Measurements from ENCODE around the gene CTNNAL1. TPM values are rescaled to one million over a fixed set of nuclear protein-coding genes. Genes with fewer than 3 reads are reported as not detected.
A peak's percentile ranks its signal among the peaks of the same experiment; 100 is the strongest.

CTNNAL1 gene
- total RNA-seq, 6 experiments from 2014 or later, result 12.0 to 26.4 (median 20.3) TPM

DNA sequence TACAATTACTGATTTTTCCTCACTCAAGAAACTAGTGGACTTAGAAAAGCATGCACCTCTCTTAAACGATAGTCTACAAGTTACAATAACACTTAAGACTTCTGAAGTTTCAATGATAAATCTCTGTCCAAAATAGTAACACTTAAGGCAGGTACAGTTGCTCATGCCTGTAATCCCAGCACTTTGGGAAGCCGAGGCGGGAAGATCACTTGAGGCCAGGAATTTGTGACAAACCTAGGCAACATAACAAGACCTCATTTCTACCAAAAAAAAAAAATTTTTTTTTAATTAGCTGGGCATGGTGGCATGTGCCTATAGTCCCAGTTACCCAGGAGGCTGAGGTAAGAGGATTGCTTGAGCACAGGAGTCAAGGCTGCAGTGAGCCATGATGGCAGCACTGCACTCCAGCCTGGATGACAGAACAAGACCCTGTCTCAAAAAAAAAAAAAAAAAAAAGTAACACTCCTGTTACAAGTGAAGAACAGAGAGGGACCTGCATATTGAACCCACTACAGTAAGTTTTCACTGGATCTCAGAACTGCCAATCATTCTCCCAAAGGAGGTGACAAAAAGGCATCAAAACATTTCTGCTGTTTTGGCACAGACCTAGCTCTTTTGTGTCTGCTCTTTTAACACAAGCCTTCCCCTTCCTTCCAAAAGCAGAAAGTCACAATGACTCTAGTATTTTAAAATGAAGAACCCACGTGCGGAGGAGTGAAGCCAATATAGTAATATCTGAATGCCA is 75.6 kb downstream of the CTNNAL1 start:
- Histone ChIP-seq H3K9me3 (no peaks in the 10 kb centered on the region), H3K4me1 (peaks cover 0 to 14% (median 3%) of the 10 kb centered on the region in 4 donors), H3K27me3 (no peaks in the 10 kb centered on the region), H3K4me3 (no peak overlapping the region), H3K36me3 (peaks cover 0 to 23% (median 0%) of the 10 kb centered on the region in 4 donors), H3K27ac (no peak overlapping the region)
- intact Hi-C loops (cut with DNase I), result no loop called here
- 86% methylated on average over 4 of the region's 5 CpGs for WGBS (ENCODE audit: insufficient coverage, low coverage, low lambda C conversion rate, missing lambda C conversion rate)
- no peak for TF ChIP-seq POLR2A (IDR thresholded peaks at IDR 0.05)
- TF ChIP-seq, protein P1, sequence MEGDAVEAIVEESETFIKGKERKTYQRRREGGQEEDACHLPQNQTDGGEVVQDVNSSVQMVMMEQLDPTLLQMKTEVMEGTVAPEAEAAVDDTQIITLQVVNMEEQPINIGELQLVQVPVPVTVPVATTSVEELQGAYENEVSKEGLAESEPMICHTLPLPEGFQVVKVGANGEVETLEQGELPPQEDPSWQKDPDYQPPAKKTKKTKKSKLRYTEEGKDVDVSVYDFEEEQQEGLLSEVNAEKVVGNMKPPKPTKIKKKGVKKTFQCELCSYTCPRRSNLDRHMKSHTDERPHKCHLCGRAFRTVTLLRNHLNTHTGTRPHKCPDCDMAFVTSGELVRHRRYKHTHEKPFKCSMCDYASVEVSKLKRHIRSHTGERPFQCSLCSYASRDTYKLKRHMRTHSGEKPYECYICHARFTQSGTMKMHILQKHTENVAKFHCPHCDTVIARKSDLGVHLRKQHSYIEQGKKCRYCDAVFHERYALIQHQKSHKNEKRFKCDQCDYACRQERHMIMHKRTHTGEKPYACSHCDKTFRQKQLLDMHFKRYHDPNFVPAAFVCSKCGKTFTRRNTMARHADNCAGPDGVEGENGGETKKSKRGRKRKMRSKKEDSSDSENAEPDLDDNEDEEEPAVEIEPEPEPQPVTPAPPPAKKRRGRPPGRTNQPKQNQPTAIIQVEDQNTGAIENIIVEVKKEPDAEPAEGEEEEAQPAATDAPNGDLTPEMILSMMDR (IDR thresholded peaks at IDR 0.05), result no peak
- no peak for ATAC-seq
- DNase-seq, result no peak

DNA sequence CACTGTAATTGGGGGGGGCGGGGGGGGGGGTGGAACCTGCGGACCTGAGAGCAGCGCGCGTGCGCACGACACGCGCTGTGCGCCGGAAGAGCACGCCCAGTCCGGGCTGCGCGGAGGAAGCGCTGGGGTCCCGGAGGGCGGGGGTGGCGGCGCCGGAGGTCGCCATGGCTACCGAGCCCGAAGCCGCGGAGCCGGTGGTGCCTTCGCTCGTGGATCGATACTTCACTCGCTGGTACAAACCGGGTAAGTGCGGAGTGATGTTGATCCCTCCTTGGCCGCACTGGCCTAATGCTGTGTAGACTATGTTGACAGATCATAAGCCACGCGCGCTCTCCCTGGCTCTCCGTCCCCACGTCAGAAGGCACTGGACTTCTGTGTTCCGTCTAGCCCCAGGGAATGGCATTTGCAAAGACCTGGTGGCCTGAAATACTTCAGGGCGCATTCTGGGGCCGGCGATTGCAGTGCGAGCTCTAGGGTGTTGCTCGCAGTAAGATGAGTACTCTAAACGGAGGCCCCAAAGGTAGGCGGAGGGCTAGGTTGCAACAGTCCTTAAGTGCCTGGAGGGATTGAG is 78.9 kb downstream of the CTNNAL1 start, which contains the start of gene ABITRAM:
Gene ABITRAM (plus strand): TSS at position 78 of the 571 bp plus-strand sequence. CDS start 87 bp downstream, at position 165.
- TF ChIP-seq POLR2A (IDR thresholded peaks at IDR 0.05), result no peak
- TF ChIP-seq, protein P1 (IDR thresholded peaks at IDR 0.05), result no peak
- WGBS (ENCODE audit: insufficient coverage, low coverage, low lambda C conversion rate, missing lambda C conversion rate), result under 1% methylated on average over 13 of the region's 47 CpGs
- Histone ChIP-seq H3K36me3 (peaks cover 0 to 13% (median 0%) of the 10 kb centered on the region in 4 donors), H3K9me3 (no peaks in the 10 kb centered on the region), H3K27ac (peak within 1 kb of the TSS; percentile 82 to 91 (median 82)), H3K4me1 (peaks cover 0 to 18% (median 5%) of the 10 kb centered on the region in 4 donors), H3K27me3 (no peaks in the 10 kb centered on the region), H3K4me3 (peak within 1 kb of the TSS; percentile 84 to 95 (median 94))
- ATAC-seq (peak; percentile 89 to 94 (median 92)), DNase-seq (peak; percentile 83 to 89 (median 87))
- intact Hi-C loops (cut with DNase I), result no loop called here

DNA sequence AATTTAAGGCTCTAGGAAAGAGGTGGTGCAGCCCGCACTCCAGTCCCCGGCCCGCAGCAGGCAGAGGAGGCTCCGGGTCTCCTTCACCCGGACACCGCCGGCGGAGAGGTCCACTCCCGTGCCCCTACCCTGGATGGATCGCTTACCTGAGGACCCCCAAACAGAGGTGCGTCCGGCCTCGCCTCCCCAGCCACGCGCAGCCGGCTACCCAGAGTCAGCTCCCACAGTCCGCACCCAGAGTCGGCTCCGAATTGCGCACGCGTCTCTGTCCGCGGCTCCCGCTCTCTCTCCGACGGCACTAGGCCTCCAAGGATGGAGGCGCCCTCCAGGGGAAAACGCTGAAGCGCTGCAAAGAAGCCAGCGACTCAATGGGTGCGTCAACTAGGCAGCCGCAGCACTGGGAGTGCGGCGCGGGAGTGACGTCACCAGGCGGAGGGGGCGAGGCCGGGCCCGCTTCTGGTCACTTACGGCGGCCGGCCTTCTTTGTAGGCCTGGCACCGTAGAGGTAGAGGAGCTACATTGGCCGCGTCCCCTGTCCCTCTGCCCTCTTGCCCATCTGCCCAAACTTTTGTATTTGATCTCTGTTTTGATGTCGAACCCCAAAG is 79.5 kb downstream of the CTNNAL1 start, which contains the start of gene ELP1:
Gene ELP1 (minus strand): TSS at position 407 of the 605 bp plus-strand sequence. CDS start 2,978 bp downstream, outside the sequence.
- peaks cover 0 to 15% (median 0%) of the 10 kb centered on the region in 4 donors for H3K36me3 ChIP-seq
- H3K27me3 ChIP-seq, result no peaks in the 10 kb centered on the region
- peaks cover 0 to 18% (median 5%) of the 10 kb centered on the region in 4 donors for H3K4me1 ChIP-seq
- intact Hi-C loops (cut with DNase I), result no loop called here
- WGBS (ENCODE audit: insufficient coverage, low coverage, low lambda C conversion rate, missing lambda C conversion rate), result 0% methylated on average over 14 of the region's 48 CpGs
- peak within 1 kb of the TSS; percentile 82 to 91 (median 82) for H3K27ac ChIP-seq
- ATAC-seq (peak; percentile 90 to 92 (median 91)), DNase-seq (peak; percentile 94 to 95 (median 95))
- peak within 1 kb of the TSS; percentile 84 to 95 (median 94) for H3K4me3 ChIP-seq
- TF ChIP-seq, protein P1 (IDR thresholded peaks at IDR 0.05), result peak; percentile 12 to 41 (median 26)
- peak; percentile 67 for TF ChIP-seq POLR2A (IDR thresholded peaks at IDR 0.05)
- H3K9me3 ChIP-seq, result no peaks in the 10 kb centered on the region

DNA sequence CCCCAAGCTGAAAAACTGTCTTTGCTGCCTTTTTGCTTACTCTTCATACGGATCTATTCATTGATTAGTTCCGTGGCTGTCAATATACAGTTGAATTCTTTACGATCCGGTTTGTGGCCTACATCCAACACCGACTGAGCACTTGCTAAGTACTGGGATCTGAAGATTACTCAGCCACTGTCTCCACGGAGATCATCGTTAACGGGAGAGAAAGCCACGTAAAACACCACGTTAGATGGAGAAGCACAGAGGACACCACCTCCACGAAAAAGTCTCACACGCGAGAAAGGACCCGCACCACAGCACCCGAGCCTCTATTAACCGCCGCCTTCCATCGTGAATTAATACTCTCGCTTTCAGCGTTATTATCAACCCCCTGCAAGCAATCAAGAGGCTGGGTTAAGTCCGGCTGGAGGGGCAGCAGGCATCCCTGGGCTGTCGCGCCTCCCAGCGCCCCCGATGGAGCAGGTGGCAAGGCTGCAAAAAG is 80.0 kb downstream of the CTNNAL1 start:
- Histone ChIP-seq H3K36me3 (peaks cover 0 to 21% (median 0%) of the 10 kb centered on the region in 4 donors), H3K27ac (peak overlapping the region; percentile 82 to 91 (median 82)), H3K4me1 (peaks cover 0 to 18% (median 5%) of the 10 kb centered on the region in 4 donors), H3K4me3 (peak overlapping the region; percentile 84 to 95 (median 94)), H3K27me3 (no peaks in the 10 kb centered on the region), H3K9me3 (no peaks in the 10 kb centered on the region)
- intact Hi-C loops (cut with DNase I), result no loop called here
- TF ChIP-seq, protein P1 (IDR thresholded peaks at IDR 0.05), result no peak
- no peak for TF ChIP-seq POLR2A (IDR thresholded peaks at IDR 0.05)
- WGBS (ENCODE audit: insufficient coverage, low coverage, low lambda C conversion rate, missing lambda C conversion rate), result under 1% methylated on average over 21 of the region's 25 CpGs
- DNase-seq, result no peak
- no peak for ATAC-seq

Measured in right lobe of liver (tissue), 6 donors.